ENCODE measurements around the gene MYMX.
"Not testable (repeated sequence)": the region's sequence is repeated elsewhere in the genome, so short reads cannot be mapped to it uniquely, and the experiment has no call there.

The MYMX gene

DNA sequence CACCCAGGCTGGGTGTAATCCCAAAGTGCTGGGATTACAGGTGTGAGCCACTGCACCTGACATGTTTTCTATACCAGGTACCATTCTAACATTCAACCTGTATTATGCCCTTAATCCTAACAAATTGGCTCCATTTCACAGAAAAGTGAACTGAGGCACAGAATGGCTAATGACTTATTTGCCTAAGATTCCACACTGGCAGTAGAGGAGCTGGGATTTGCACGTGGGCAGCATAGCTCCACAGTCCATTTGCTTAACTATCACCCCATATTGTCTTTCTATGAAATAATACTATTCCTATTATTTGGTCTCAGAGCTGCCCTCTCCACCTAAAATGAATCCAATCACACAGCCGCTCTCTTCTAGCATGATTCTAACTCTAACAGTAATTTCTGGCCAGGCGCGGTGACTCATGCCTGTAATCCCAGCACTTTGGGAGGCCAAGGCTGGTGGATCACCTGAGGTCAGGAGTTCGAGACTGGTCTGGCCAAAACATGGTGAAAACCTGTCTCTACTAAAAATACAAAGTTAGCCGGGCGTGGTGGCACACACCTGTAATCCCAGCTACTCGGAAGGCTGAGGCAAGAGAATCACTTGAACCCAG lies 23.3 kb upstream of the MYMX start:
- Histone ChIP-seq H3K18ac (ENCODE audit: low read length) (no peak overlapping the region), H3K27me3 (ENCODE audit: insufficient read depth, low read length) (no peaks in the 10 kb centered on the region), H3K14ac (ENCODE audit: low read length) (no peak overlapping the region), H3K36me3 (ENCODE audit: control insufficient read depth in 1 of 2, insufficient read depth in 2 of 2, low read length in 2 of 2) (no peaks in the 10 kb centered on the region), H4K12ac (ENCODE audit: low read depth, low read length) (no peak overlapping the region), H3K27ac (ENCODE audit: low read depth, low read length) (no peak overlapping the region), H4K91ac (ENCODE audit: low read depth, low read length) (no peak overlapping the region), H3K79me1 (ENCODE audit: low read length) (no peaks in the 10 kb centered on the region), H3K4me3 (ENCODE audit: low read depth, low read length) (no peak overlapping the region), H3K4me1 (ENCODE audit: control insufficient read depth in 1 of 2, insufficient read depth in 2 of 2, low read length in 2 of 2) (peaks cover 6 to 7% of the 10 kb centered on the region in 2 experiments), H3K9me3 (ENCODE audit: insufficient read depth, low read depth, low read length) (no peaks in the 10 kb centered on the region), H2BK120ac (ENCODE audit: insufficient read depth, low read length, poor library complexity) (no peak overlapping the region), H3K79me2 (ENCODE audit: control insufficient read depth, insufficient read depth, low read length, poor library complexity) (no peaks in the 10 kb centered on the region), H3K9ac (ENCODE audit: low read length) (no peak overlapping the region), H3K23ac (ENCODE audit: low read length) (no peak overlapping the region), H2BK12ac (ENCODE audit: low read length) (no peak overlapping the region), H2AK5ac (ENCODE audit: low read length) (no peak overlapping the region), H2AFZ (ENCODE audit: insufficient read depth, low read length, poor library complexity) (no peak overlapping the region), H2BK5ac (ENCODE audit: low read depth, low read length, poor library complexity) (no peak overlapping the region), H3K4ac (ENCODE audit: low read depth, low read length) (no peak overlapping the region), H4K8ac (ENCODE audit: low read depth, low read length) (no peak overlapping the region), H3K4me2 (ENCODE audit: low read length) (no peak overlapping the region)
- WGBS (ENCODE audit: extremely low coverage, insufficient coverage, insufficient read length): no CpG with 5 or more reads among the region's 8 CpGs
- DNase-seq: no peak

DNA sequence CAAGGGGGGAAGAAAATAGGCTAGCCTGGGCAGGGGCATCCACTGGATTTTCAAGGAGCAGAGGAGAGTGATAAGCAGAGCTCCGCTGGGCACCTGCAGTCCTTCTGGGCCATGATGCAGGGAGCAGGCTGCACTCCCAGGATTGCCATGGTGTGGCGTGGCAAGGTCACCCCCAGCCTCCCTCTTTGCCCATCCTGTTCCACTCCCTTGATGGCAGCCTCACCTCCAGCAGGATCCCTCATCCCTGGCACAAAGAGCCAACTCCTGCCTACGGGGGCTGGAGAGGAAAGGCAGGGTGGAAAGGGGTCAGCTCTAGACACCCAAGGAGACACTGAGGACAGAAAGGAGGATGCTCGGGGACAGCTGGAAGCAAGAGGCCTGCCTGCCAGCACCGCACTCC lies 22.4 kb upstream of the MYMX start:
- H3K23ac ChIP-seq (ENCODE audit: low read length): no peak overlapping the region
- H3K79me2 ChIP-seq (ENCODE audit: control insufficient read depth, insufficient read depth, low read length, poor library complexity): no peaks in the 10 kb centered on the region
- H3K4me3 ChIP-seq (ENCODE audit: low read depth, low read length): peak overlapping the region; percentile 58
- no peak overlapping the region for H2BK12ac ChIP-seq (ENCODE audit: low read length)
- no peak overlapping the region for H3K4me2 ChIP-seq (ENCODE audit: low read length)
- no peak overlapping the region for H3K18ac ChIP-seq (ENCODE audit: low read length)
- H2AFZ ChIP-seq (ENCODE audit: insufficient read depth, low read length, poor library complexity): no peak overlapping the region
- H3K14ac ChIP-seq (ENCODE audit: low read length): no peak overlapping the region
- H2BK120ac ChIP-seq (ENCODE audit: insufficient read depth, low read length, poor library complexity): no peak overlapping the region
- no peak overlapping the region for H4K12ac ChIP-seq (ENCODE audit: low read depth, low read length)
- no peaks in the 10 kb centered on the region for H3K27me3 ChIP-seq (ENCODE audit: insufficient read depth, low read length)
- no peak overlapping the region for H3K9ac ChIP-seq (ENCODE audit: low read length)
- peaks cover 6 to 7% of the 10 kb centered on the region in 2 experiments for H3K4me1 ChIP-seq (ENCODE audit: control insufficient read depth in 1 of 2, insufficient read depth in 2 of 2, low read length in 2 of 2)
- H3K36me3 ChIP-seq (ENCODE audit: control insufficient read depth in 1 of 2, insufficient read depth in 2 of 2, low read length in 2 of 2): no peaks in the 10 kb centered on the region
- no CpG with 5 or more reads among the region's 5 CpGs for WGBS (ENCODE audit: extremely low coverage, insufficient coverage, insufficient read length)
- H3K27ac ChIP-seq (ENCODE audit: low read depth, low read length): no peak overlapping the region
- no peaks in the 10 kb centered on the region for H3K79me1 ChIP-seq (ENCODE audit: low read length)
- no peak overlapping the region for H3K4ac ChIP-seq (ENCODE audit: low read depth, low read length)
- peak overlapping the region; percentile 10 for H4K91ac ChIP-seq (ENCODE audit: low read depth, low read length)
- peak overlapping the region; percentile 76 for H2AK5ac ChIP-seq (ENCODE audit: low read length)
- H2BK5ac ChIP-seq (ENCODE audit: low read depth, low read length, poor library complexity): no peak overlapping the region
- no peaks in the 10 kb centered on the region for H3K9me3 ChIP-seq (ENCODE audit: insufficient read depth, low read depth, low read length)
- no peak for DNase-seq
- H4K8ac ChIP-seq (ENCODE audit: low read depth, low read length): no peak overlapping the region

DNA sequence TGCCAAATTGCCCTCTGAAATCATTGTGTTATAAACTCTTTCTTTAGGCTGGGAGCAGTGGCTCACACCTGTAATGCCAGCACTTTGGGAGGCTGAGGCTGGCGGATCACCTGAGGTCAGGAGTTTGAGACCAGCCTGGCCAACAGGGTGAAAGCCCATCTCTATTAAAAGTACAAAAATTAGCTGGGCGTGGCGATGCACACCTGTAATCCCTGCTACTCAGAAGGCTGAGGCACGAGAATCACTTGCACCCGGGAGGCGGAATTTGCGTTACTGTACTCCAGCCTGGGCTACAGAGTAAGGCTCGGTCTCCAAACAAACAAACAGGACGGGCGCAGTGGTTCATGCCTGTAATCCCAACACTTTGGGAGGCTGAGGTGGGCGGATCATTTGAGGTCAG lies 20.4 kb upstream of the MYMX start:
- peaks cover 16 to 17% of the 10 kb centered on the region in 2 experiments for H3K4me1 ChIP-seq (ENCODE audit: control insufficient read depth in 1 of 2, insufficient read depth in 2 of 2, low read length in 2 of 2)
- not testable (repeated sequence) for H3K27me3 ChIP-seq (ENCODE audit: insufficient read depth, low read length); H3K14ac ChIP-seq (ENCODE audit: low read length); H3K9ac ChIP-seq (ENCODE audit: low read length); H3K79me2 ChIP-seq (ENCODE audit: control insufficient read depth, insufficient read depth, low read length, poor library complexity); H3K18ac ChIP-seq (ENCODE audit: low read length); H2AFZ ChIP-seq (ENCODE audit: insufficient read depth, low read length, poor library complexity); H2BK5ac ChIP-seq (ENCODE audit: low read depth, low read length, poor library complexity); H3K4me2 ChIP-seq (ENCODE audit: low read length); H2AK5ac ChIP-seq (ENCODE audit: low read length); H4K12ac ChIP-seq (ENCODE audit: low read depth, low read length); H4K8ac ChIP-seq (ENCODE audit: low read depth, low read length); DNase-seq; H3K4me3 ChIP-seq (ENCODE audit: low read depth, low read length); H3K36me3 ChIP-seq (ENCODE audit: control insufficient read depth in 1 of 2, insufficient read depth in 2 of 2, low read length in 2 of 2); H3K27ac ChIP-seq (ENCODE audit: low read depth, low read length); H2BK120ac ChIP-seq (ENCODE audit: insufficient read depth, low read length, poor library complexity); H2BK12ac ChIP-seq (ENCODE audit: low read length); H3K9me3 ChIP-seq (ENCODE audit: insufficient read depth, low read depth, low read length); H3K4ac ChIP-seq (ENCODE audit: low read depth, low read length); H4K91ac ChIP-seq (ENCODE audit: low read depth, low read length); H3K23ac ChIP-seq (ENCODE audit: low read length)
- H3K79me1 ChIP-seq (ENCODE audit: low read length): peaks cover 12% of the 10 kb centered on the region
- WGBS (ENCODE audit: extremely low coverage, insufficient coverage, insufficient read length): no CpG with 5 or more reads among the region's 11 CpGs

DNA sequence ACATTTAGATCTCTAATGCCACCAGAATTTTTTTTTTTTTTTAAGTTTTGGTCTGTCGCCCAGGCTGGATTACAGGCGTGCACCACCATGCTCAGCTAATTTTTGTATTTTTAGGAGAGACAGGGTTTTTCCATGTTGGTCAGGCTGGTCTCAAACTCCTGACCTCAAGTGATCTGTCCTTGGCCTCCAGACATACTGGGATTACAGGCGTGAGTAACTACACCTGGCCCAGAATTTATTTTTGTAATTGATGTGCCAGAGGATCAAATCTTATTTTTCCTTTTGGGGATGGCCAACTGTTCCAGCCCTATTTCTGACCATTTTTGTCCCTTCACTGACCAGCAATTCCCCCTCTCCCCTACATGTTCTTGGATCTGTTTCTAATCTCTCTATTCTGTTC lies 18.0 kb upstream of the MYMX start:
- no peak for DNase-seq
- Histone ChIP-seq H3K9me3 (ENCODE audit: insufficient read depth, low read depth, low read length) (no peaks in the 10 kb centered on the region), H3K27ac (ENCODE audit: low read depth, low read length) (no peak overlapping the region), H2BK120ac (ENCODE audit: insufficient read depth, low read length, poor library complexity) (no peak overlapping the region), H3K4ac (ENCODE audit: low read depth, low read length) (no peak overlapping the region), H3K79me2 (ENCODE audit: control insufficient read depth, insufficient read depth, low read length, poor library complexity) (peaks cover 10% of the 10 kb centered on the region), H3K18ac (ENCODE audit: low read length) (no peak overlapping the region), H4K8ac (ENCODE audit: low read depth, low read length) (no peak overlapping the region), H3K4me3 (ENCODE audit: low read depth, low read length) (no peak overlapping the region), H3K36me3 (ENCODE audit: control insufficient read depth in 1 of 2, insufficient read depth in 2 of 2, low read length in 2 of 2) (no peaks in the 10 kb centered on the region), H2AK5ac (ENCODE audit: low read length) (no peak overlapping the region), H4K12ac (ENCODE audit: low read depth, low read length) (no peak overlapping the region), H2BK12ac (ENCODE audit: low read length) (no peak overlapping the region), H3K79me1 (ENCODE audit: low read length) (peaks cover 30% of the 10 kb centered on the region), H3K4me2 (ENCODE audit: low read length) (no peak overlapping the region), H2BK5ac (ENCODE audit: low read depth, low read length, poor library complexity) (no peak overlapping the region), H3K14ac (ENCODE audit: low read length) (no peak overlapping the region), H3K9ac (ENCODE audit: low read length) (no peak overlapping the region), H3K4me1 (ENCODE audit: control insufficient read depth in 1 of 2, insufficient read depth in 2 of 2, low read length in 2 of 2) (peaks cover 26 to 29% of the 10 kb centered on the region in 2 experiments), H3K23ac (ENCODE audit: low read length) (no peak overlapping the region), H4K91ac (ENCODE audit: low read depth, low read length) (no peak overlapping the region), H3K27me3 (ENCODE audit: insufficient read depth, low read length) (no peaks in the 10 kb centered on the region), H2AFZ (ENCODE audit: insufficient read depth, low read length, poor library complexity) (no peak overlapping the region)
- WGBS (ENCODE audit: extremely low coverage, insufficient coverage, insufficient read length): no CpG with 5 or more reads among the region's 3 CpGs
